Liver (tissue), 9 donors: ENCODE data around the gene ATP13A5. TPM values are rescaled to one million over a fixed set of nuclear protein-coding genes. Genes with fewer than 3 reads are reported as not detected.

ENCODE experiments used
- DNase-seq: peaks from one replicate; pipeline ENCODE4 v3.0.0-alpha.2; 2017; ENCODE audit warnings: low spot score
- H3K27ac ChIP-seq, 2 donors: one replicate each; pipeline ENCODE4 v1.7.0; 2013; ENCODE audit warnings: inconsistent platforms in 2 of 2, low read length in 2 of 2, control low read depth in 1 of 2, low read depth in 1 of 2, mild to moderate bottlenecking in 1 of 2
- H3K27me3 ChIP-seq, 4 donors: one replicate each; pipeline versions ENCODE4 v1.6.1 to v1.7.0; 2013; ENCODE audit warnings: low read length in 3 of 4, inconsistent platforms in 1 of 4, mild to moderate bottlenecking in 1 of 4, moderate library complexity in 1 of 4; ENCODE audit not compliant: control insufficient read depth in 4 of 4, insufficient read depth in 4 of 4
- H3K36me3 ChIP-seq, 4 donors: one replicate each; pipeline versions ENCODE4 v1.6.1 to v1.7.0; 2013; ENCODE audit warnings: low read length in 3 of 4, mild to moderate bottlenecking in 3 of 4, low read depth in 1 of 4, moderate library complexity in 1 of 4; ENCODE audit not compliant: control insufficient read depth in 4 of 4, insufficient read depth in 3 of 4
- H3K4me1 ChIP-seq, 4 donors: one replicate each; pipeline versions ENCODE4 v1.6.1 to v1.7.0; 2013; ENCODE audit warnings: low read length in 3 of 4, mild to moderate bottlenecking in 3 of 4, moderate library complexity in 1 of 4; ENCODE audit not compliant: control insufficient read depth in 4 of 4, insufficient read depth in 4 of 4
- H3K4me3 ChIP-seq, 3 donors: one replicate each; pipeline versions ENCODE4 v1.6.1 to v1.7.0; 2013; ENCODE audit warnings: low read length in 3 of 3, control low read depth in 1 of 3, low read depth in 1 of 3, mild to moderate bottlenecking in 1 of 3
- H3K9ac ChIP-seq, 2 donors: one replicate each; pipeline ENCODE4 v1.7.0; 2013; ENCODE audit warnings: low read length in 2 of 2, mild to moderate bottlenecking in 2 of 2, moderate library complexity in 2 of 2, control low read depth in 1 of 2, low read depth in 1 of 2
- H3K9me3 ChIP-seq, 4 donors: one replicate each; pipeline versions ENCODE4 v1.6.1 to v1.7.0; 2013; ENCODE audit warnings: low read length in 3 of 4; ENCODE audit not compliant: control insufficient read depth in 4 of 4
- EGR1 ChIP-seq, 2 donors: IDR thresholded peaks; 2 replicates each; pipeline ENCODE4 v1.6.1; 2016 to 2018; ENCODE audit warnings: antibody characterized with exemption in 2 of 2, low read depth in 2 of 2
- FOXA1 ChIP-seq: IDR thresholded peaks from 2 replicates; pipeline ENCODE4 v1.6.1; 2016; ENCODE audit warnings: antibody characterized with exemption
- FOXA2 ChIP-seq: IDR thresholded peaks from 2 replicates; pipeline ENCODE4 v1.6.1; 2016; ENCODE audit warnings: antibody characterized with exemption
- GABPA ChIP-seq, 2 donors: IDR thresholded peaks in 1 of 2; conservative IDR thresholded peaks in 1 of 2; 2 replicates each; pipeline ENCODE4 v1.6.1; 2016; ENCODE audit warnings: antibody characterized with exemption in 2 of 2, mild to moderate bottlenecking in 1 of 2, moderate library complexity in 1 of 2
- HNF4A ChIP-seq, 2 donors: conservative IDR thresholded peaks; 2 replicates each; pipeline ENCODE4 v1.6.1; 2016; ENCODE audit warnings: antibody characterized with exemption in 2 of 2, mild to moderate bottlenecking in 2 of 2
- JUND ChIP-seq, 2 donors: IDR thresholded peaks; 2 replicates each; pipeline ENCODE4 v1.6.1; 2016; ENCODE audit warnings: antibody characterized with exemption in 2 of 2
- NR2F2 ChIP-seq: IDR thresholded peaks from 2 replicates; pipeline ENCODE4 v1.6.1; 2016; ENCODE audit warnings: antibody characterized with exemption
- RAD21 ChIP-seq, 2 donors: IDR thresholded peaks; 2 replicates each; pipeline ENCODE4 v1.6.1; 2016; ENCODE audit warnings: antibody characterized with exemption in 2 of 2, mild to moderate bottlenecking in 2 of 2
- RXRA ChIP-seq, 2 donors: IDR thresholded peaks; 2 replicates each; pipeline ENCODE4 v1.6.1; 2017 to 2018; ENCODE audit warnings: antibody characterized with exemption in 2 of 2, mild to moderate bottlenecking in 1 of 2
- SP1 ChIP-seq: IDR thresholded peaks from 2 replicates; pipeline ENCODE4 v1.6.1; 2018; ENCODE audit warnings: antibody characterized with exemption, mild to moderate bottlenecking
- TAF1 ChIP-seq: conservative IDR thresholded peaks from 2 replicates; pipeline ENCODE4 v1.6.1; 2016; ENCODE audit warnings: antibody characterized with exemption, mild to moderate bottlenecking
- YY1 ChIP-seq: IDR thresholded peaks from 2 replicates; pipeline ENCODE4 v1.6.1; 2016; ENCODE audit warnings: antibody characterized with exemption, mild to moderate bottlenecking
- WGBS: extraction: QIAGEN DNeasy Blood & Tissue Kit; methylation state at CpG from one replicate; pipeline ENCODE4 v1.1.7; 2013; 5-methylcytosine and 5-hydroxymethylcytosine counted together
- polyA plus RNA-seq, 2 donors: library from polyadenylated mRNA; stranded (reverse) in 1 of 2; unstranded in 1 of 2; fragments of 200-250 nt in 1 of 2; fragments of >200 nt in 1 of 2; fragmentation: Nextera tagmentation in 1 of 2; extraction: Ambion mirVana in 1 of 2; gene quantifications; one replicate each; pipeline versions ENCODE4 v1.2.1 to v1.2.3, GENCODE V29; 2013 to 2015
- total RNA-seq, 2 donors: library from RNA; depleted of rRNA; stranded (reverse); fragments of >200 nt; gene quantifications; one replicate each; pipeline ENCODE4 v1.2.3, GENCODE V29; 2014
- TF ChIP-seq, protein P1 (sequence below): IDR thresholded peaks from 2 replicates; pipeline ENCODE4 v1.6.1; 2016; ENCODE audit warnings: antibody characterized with exemption
- TF ChIP-seq, protein P2 (sequence below): IDR thresholded peaks from 2 replicates; pipeline ENCODE4 v1.6.1; 2016; ENCODE audit warnings: antibody characterized with exemption
- TF ChIP-seq, protein P3 (sequence below): fragments of 150-350 bp; IDR thresholded peaks from 2 replicates; pipeline ENCODE4 v1.5.1; 2017; ENCODE audit warnings: improper control_type of control experiment, low read depth, low read length; ENCODE audit not compliant: missing input control
- TF ChIP-seq, protein P4 (sequence below): IDR thresholded peaks from 2 replicates; pipeline ENCODE4 v1.6.1; 2016; ENCODE audit warnings: antibody characterized with exemption, mild to moderate bottlenecking
- TF ChIP-seq, protein P5 (sequence below): IDR thresholded peaks from 2 replicates; pipeline ENCODE4 v1.6.1; 2016; ENCODE audit warnings: antibody characterized with exemption
- donor health status: healthy.
- donor health status: healthy.
- donor health status: healthy.
- donor health status: healthy.
- donor health status: healthy.

ATP13A5 gene
- total and polyA plus RNA-seq, 4 donors, result 0.21 TPM; not detected in 3

DNA sequence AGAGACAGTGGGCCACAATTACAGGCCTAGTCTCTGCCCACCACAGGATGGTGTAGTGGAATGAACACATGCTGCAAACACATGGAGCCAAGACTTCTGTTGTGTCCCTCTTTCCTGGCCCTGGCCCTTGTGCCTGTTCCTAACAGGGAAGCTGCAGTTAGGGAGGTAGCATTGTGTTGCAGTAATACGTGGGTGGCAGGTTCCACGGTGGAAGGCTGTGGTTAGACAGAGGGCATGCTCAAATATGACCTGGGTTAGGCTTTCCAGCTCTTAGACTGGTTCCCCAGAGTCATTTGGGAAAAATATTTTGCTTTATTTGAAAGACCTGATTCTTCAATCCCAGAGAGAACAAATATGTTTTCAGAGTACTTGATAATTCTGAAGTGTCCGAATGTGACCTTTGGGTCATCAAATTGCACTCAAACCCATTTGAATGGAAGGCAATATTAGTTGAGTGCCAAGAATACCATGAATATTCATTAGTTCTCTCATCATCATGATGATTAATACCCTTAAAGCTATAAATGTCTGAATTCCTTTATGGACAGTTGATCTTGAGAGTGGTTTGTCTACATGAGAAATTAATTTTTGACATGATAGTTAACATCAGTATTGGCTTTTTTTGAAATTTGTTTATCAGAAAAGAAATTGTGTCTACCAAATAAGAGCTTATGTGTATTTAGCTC, 109.1 kb downstream of the ATP13A5 start:
- TF ChIP-seq, protein P1, sequence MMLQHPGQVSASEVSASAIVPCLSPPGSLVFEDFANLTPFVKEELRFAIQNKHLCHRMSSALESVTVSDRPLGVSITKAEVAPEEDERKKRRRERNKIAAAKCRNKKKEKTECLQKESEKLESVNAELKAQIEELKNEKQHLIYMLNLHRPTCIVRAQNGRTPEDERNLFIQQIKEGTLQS, result no peak
- TF ChIP-seq GABPA (IDR thresholded peaks at IDR 0.05 in 1 of 2, conservative IDR thresholded peaks at IDR 0.05 in 1 of 2) (no peak), FOXA2 (no peak), JUND (IDR thresholded peaks at IDR 0.05) (no peak), RAD21 (IDR thresholded peaks at IDR 0.05) (no peak), NR2F2 (no peak), EGR1 (IDR thresholded peaks at IDR 0.05; ENCODE audit: low read depth in 2 of 2) (no peak), FOXA1 (no peak), TAF1 (no peak)
- TF ChIP-seq, protein P2, sequence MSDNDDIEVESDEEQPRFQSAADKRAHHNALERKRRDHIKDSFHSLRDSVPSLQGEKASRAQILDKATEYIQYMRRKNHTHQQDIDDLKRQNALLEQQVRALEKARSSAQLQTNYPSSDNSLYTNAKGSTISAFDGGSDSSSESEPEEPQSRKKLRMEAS, result no peak
- TF ChIP-seq, protein P3, sequence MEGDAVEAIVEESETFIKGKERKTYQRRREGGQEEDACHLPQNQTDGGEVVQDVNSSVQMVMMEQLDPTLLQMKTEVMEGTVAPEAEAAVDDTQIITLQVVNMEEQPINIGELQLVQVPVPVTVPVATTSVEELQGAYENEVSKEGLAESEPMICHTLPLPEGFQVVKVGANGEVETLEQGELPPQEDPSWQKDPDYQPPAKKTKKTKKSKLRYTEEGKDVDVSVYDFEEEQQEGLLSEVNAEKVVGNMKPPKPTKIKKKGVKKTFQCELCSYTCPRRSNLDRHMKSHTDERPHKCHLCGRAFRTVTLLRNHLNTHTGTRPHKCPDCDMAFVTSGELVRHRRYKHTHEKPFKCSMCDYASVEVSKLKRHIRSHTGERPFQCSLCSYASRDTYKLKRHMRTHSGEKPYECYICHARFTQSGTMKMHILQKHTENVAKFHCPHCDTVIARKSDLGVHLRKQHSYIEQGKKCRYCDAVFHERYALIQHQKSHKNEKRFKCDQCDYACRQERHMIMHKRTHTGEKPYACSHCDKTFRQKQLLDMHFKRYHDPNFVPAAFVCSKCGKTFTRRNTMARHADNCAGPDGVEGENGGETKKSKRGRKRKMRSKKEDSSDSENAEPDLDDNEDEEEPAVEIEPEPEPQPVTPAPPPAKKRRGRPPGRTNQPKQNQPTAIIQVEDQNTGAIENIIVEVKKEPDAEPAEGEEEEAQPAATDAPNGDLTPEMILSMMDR, result no peak
- TF ChIP-seq, protein P4, sequence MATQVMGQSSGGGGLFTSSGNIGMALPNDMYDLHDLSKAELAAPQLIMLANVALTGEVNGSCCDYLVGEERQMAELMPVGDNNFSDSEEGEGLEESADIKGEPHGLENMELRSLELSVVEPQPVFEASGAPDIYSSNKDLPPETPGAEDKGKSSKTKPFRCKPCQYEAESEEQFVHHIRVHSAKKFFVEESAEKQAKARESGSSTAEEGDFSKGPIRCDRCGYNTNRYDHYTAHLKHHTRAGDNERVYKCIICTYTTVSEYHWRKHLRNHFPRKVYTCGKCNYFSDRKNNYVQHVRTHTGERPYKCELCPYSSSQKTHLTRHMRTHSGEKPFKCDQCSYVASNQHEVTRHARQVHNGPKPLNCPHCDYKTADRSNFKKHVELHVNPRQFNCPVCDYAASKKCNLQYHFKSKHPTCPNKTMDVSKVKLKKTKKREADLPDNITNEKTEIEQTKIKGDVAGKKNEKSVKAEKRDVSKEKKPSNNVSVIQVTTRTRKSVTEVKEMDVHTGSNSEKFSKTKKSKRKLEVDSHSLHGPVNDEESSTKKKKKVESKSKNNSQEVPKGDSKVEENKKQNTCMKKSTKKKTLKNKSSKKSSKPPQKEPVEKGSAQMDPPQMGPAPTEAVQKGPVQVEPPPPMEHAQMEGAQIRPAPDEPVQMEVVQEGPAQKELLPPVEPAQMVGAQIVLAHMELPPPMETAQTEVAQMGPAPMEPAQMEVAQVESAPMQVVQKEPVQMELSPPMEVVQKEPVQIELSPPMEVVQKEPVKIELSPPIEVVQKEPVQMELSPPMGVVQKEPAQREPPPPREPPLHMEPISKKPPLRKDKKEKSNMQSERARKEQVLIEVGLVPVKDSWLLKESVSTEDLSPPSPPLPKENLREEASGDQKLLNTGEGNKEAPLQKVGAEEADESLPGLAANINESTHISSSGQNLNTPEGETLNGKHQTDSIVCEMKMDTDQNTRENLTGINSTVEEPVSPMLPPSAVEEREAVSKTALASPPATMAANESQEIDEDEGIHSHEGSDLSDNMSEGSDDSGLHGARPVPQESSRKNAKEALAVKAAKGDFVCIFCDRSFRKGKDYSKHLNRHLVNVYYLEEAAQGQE, result no peak
- TF ChIP-seq, protein P5, sequence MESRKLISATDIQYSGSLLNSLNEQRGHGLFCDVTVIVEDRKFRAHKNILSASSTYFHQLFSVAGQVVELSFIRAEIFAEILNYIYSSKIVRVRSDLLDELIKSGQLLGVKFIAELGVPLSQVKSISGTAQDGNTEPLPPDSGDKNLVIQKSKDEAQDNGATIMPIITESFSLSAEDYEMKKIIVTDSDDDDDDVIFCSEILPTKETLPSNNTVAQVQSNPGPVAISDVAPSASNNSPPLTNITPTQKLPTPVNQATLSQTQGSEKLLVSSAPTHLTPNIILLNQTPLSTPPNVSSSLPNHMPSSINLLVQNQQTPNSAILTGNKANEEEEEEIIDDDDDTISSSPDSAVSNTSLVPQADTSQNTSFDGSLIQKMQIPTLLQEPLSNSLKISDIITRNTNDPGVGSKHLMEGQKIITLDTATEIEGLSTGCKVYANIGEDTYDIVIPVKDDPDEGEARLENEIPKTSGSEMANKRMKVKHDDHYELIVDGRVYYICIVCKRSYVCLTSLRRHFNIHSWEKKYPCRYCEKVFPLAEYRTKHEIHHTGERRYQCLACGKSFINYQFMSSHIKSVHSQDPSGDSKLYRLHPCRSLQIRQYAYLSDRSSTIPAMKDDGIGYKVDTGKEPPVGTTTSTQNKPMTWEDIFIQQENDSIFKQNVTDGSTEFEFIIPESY, result no peak
- H3K9me3 ChIP-seq, result no peaks in the 10 kb centered on the region
- 77% methylated on average over 3 of the region's 3 CpGs for WGBS
- no peak for DNase-seq
- H3K9ac ChIP-seq, result no peak overlapping the region
- H3K4me1 ChIP-seq, result no peaks in the 10 kb centered on the region
- no peaks in the 10 kb centered on the region for H3K36me3 ChIP-seq
- no peak overlapping the region for H3K4me3 ChIP-seq
- no peak overlapping the region for H3K27ac ChIP-seq
- no peaks in the 10 kb centered on the region for H3K27me3 ChIP-seq

DNA sequence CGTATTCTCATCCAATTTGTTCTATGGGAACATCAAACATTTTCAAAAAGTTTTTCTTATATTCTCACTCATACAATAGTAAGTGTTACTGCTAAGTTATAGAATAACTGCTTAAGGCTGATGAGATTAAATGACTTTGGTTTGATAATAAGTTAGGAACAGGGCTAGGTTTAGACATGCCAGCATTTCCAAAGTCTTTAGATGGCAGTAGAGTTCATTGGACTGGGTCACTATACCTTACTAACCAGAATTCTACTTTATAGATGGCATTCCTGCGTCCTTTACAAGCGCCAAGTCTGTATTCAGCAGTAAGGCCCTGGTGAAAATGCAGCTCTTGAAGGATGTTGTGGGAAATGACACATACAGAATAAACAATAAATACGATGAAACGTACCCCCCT, 115.8 kb downstream of the ATP13A5 start:
- no peak overlapping the region for H3K9ac ChIP-seq
- H3K27ac ChIP-seq, result no peak overlapping the region
- DNase-seq, result no peak
- no peaks in the 10 kb centered on the region for H3K27me3 ChIP-seq
- 83% methylated on average over 5 of the region's 5 CpGs for WGBS
- no peak for TF ChIP-seq RXRA (IDR thresholded peaks at IDR 0.05)
- no peak for TF ChIP-seq SP1
- TF ChIP-seq, protein P3, result no peak
- TF ChIP-seq FOXA2, result no peak
- TF ChIP-seq NR2F2, result no peak
- TF ChIP-seq, protein P1, result no peak
- no peak for TF ChIP-seq YY1
- TF ChIP-seq, protein P5, result no peak
- no peak for TF ChIP-seq TAF1
- no peak for TF ChIP-seq HNF4A (conservative IDR thresholded peaks at IDR 0.05)
- no peak for TF ChIP-seq GABPA (IDR thresholded peaks at IDR 0.05 in 1 of 2, conservative IDR thresholded peaks at IDR 0.05 in 1 of 2)
- TF ChIP-seq RAD21 (IDR thresholded peaks at IDR 0.05), result no peak
- H3K4me3 ChIP-seq, result no peak overlapping the region
- no peaks in the 10 kb centered on the region for H3K4me1 ChIP-seq
- H3K9me3 ChIP-seq, result no peaks in the 10 kb centered on the region
- no peaks in the 10 kb centered on the region for H3K36me3 ChIP-seq
